H9 (cell line): ENCODE results near the gene ZNF292. TPM values are rescaled to one million over a fixed set of nuclear protein-coding genes. Genes with fewer than 3 reads are reported as not detected.

Source experiments
- DNase-seq: peaks from one replicate; pipeline ENCODE4 v3.0.0-alpha.2; 2017
- H2AFZ ChIP-seq: one replicate; pipeline ENCODE4 v1.6.1; 2013; ENCODE audit warnings: mild to moderate bottlenecking, low read length, control low read depth, moderate library complexity
- H2AK5ac ChIP-seq: 2 replicates; pipeline ENCODE4 v1.6.1; 2013; ENCODE audit warnings: low read length, control low read depth, mixed read lengths; ENCODE audit not compliant: insufficient read length
- H2BK120ac ChIP-seq: one replicate; pipeline ENCODE4 v1.6.1; 2013; ENCODE audit warnings: low read depth, mild to moderate bottlenecking, low read length, control low read depth, inconsistent platforms; ENCODE audit not compliant: poor library complexity, severe bottlenecking
- H2BK12ac ChIP-seq: 2 replicates; pipeline ENCODE4 v1.6.1; 2013; ENCODE audit warnings: low read length, control low read depth, mixed read lengths, low read depth; ENCODE audit not compliant: insufficient read length
- H2BK15ac ChIP-seq: 2 replicates; pipeline ENCODE4 v1.6.1; 2013; ENCODE audit warnings: low read depth, low read length, control low read depth
- H2BK20ac ChIP-seq: one replicate; pipeline ENCODE4 v1.6.1; 2013; ENCODE audit warnings: low read depth, mild to moderate bottlenecking, low read length, control low read depth, inconsistent platforms; ENCODE audit not compliant: poor library complexity, severe bottlenecking
- H2BK5ac ChIP-seq: 2 replicates; pipeline ENCODE4 v1.6.1; 2013; ENCODE audit warnings: low read length, control low read depth, mixed read lengths; ENCODE audit not compliant: insufficient read length
- H3K14ac ChIP-seq: 2 replicates; pipeline ENCODE4 v1.6.1; 2013; ENCODE audit warnings: low read length, control low read depth; ENCODE audit not compliant: insufficient read depth
- H3K18ac ChIP-seq: 2 replicates; pipeline ENCODE4 v1.6.1; 2013; ENCODE audit warnings: low read depth, mild to moderate bottlenecking, mixed read lengths, low read length, control low read depth; ENCODE audit not compliant: insufficient read length
- H3K23ac ChIP-seq: 2 replicates; pipeline ENCODE4 v1.6.1; 2013; ENCODE audit warnings: low read length, control low read depth, mixed read lengths, low read depth; ENCODE audit not compliant: insufficient read length
- H3K23me2 ChIP-seq: 2 replicates; pipeline ENCODE4 v1.6.1; 2013; ENCODE audit warnings: low read depth, mild to moderate bottlenecking, mixed read lengths, low read length, control low read depth; ENCODE audit not compliant: insufficient read length, poor library complexity, severe bottlenecking
- H3K27ac ChIP-seq: 2 replicates; pipeline ENCODE4 v1.5.1; 2013; ENCODE audit warnings: low read length, control low read depth, mixed read lengths, low read depth; ENCODE audit not compliant: insufficient read length
- H3K27me3 ChIP-seq: 2 replicates; pipeline ENCODE4 v1.6.1; 2013; ENCODE audit warnings: low read length, control low read depth, inconsistent platforms; ENCODE audit not compliant: insufficient read depth
- H3K4ac ChIP-seq: 2 replicates; pipeline ENCODE4 v1.6.1; 2013; ENCODE audit warnings: low read depth, mild to moderate bottlenecking, control low read depth, inconsistent platforms, low read length, moderate library complexity
- H3K4me1 ChIP-seq: 2 replicates; pipeline ENCODE4 v1.6.1; 2013; ENCODE audit warnings: low read length, control low read depth, inconsistent platforms; ENCODE audit not compliant: insufficient read depth
- H3K4me2 ChIP-seq: 2 replicates; pipeline ENCODE4 v1.6.1; 2013; ENCODE audit warnings: low read length, control low read depth, mixed read lengths; ENCODE audit not compliant: insufficient read length, insufficient read depth
- H3K56ac ChIP-seq: 2 replicates; pipeline ENCODE4 v1.6.1; 2013; ENCODE audit warnings: low read depth, mild to moderate bottlenecking, mixed read lengths, low read length, control low read depth; ENCODE audit not compliant: insufficient read length
- H3K79me1 ChIP-seq: 2 replicates; pipeline ENCODE4 v1.6.1; 2013; ENCODE audit warnings: low read depth, mild to moderate bottlenecking, moderate library complexity, low read length, control low read depth, inconsistent platforms; ENCODE audit not compliant: insufficient read depth, poor library complexity, severe bottlenecking
- H3K79me2 ChIP-seq: 2 replicates; pipeline ENCODE4 v1.6.1; 2013; ENCODE audit warnings: low read length, control low read depth, inconsistent platforms; ENCODE audit not compliant: insufficient read depth
- H3K9ac ChIP-seq: 2 replicates; pipeline ENCODE4 v1.6.1; 2013; ENCODE audit warnings: low read length, control low read depth, mixed read lengths; ENCODE audit not compliant: insufficient read length; ENCODE audit errors: extremely low read depth
- H3K9me3 ChIP-seq: one replicate; pipeline ENCODE4 v1.6.1; 2013; ENCODE audit warnings: low read depth, low read length, inconsistent platforms; ENCODE audit not compliant: control insufficient read depth
- H3T11ph ChIP-seq: one replicate; pipeline ENCODE4 v1.6.1; 2013; ENCODE audit warnings: mild to moderate bottlenecking, low read length, control low read depth, inconsistent platforms
- H4K20me1 ChIP-seq: one replicate; pipeline ENCODE4 v1.6.1; 2013; ENCODE audit not compliant: control insufficient read depth, insufficient read length, insufficient read depth
- H4K5ac ChIP-seq: 2 replicates; pipeline ENCODE4 v1.6.1; 2013; ENCODE audit warnings: low read depth, mild to moderate bottlenecking, mixed read lengths, low read length, control low read depth; ENCODE audit not compliant: insufficient read length
- H4K8ac ChIP-seq: replicated peaks from 2 replicates; pipeline ENCODE4 v1.6.1; 2013; ENCODE audit warnings: low read length, control low read depth, mixed read lengths, low read depth; ENCODE audit not compliant: insufficient read length
- H4K91ac ChIP-seq: 2 replicates; pipeline ENCODE4 v1.6.1; 2013; ENCODE audit warnings: low read depth, mild to moderate bottlenecking, moderate library complexity, mixed read lengths, low read length, control low read depth; ENCODE audit not compliant: insufficient read length
- H3K27ac Mint-ChIP-seq, 3 experiments: 2 replicates in 2 of 3; 3 replicates in 1 of 3; pipeline ENCODE4 v1.8.0; 2020 to 2021; ENCODE audit warnings: mixed read lengths in 3 of 3, mild to moderate bottlenecking in 1 of 3, moderate library complexity in 1 of 3
- H3K27me3 Mint-ChIP-seq: 2 replicates; pipeline ENCODE4 v1.8.0; 2021; ENCODE audit warnings: low read depth, mild to moderate bottlenecking, moderate library complexity, mixed read lengths
- H3K36me3 Mint-ChIP-seq, 3 experiments: 2 replicates in 2 of 3; 3 replicates in 1 of 3; pipeline ENCODE4 v1.8.0; 2020 to 2021; ENCODE audit warnings: low read depth in 3 of 3, mixed read lengths in 3 of 3; ENCODE audit not compliant: insufficient read depth in 1 of 3
- H3K4me1 Mint-ChIP-seq, 2 experiments: 2 replicates each; pipeline ENCODE4 v1.8.0; 2020; ENCODE audit warnings: mixed read lengths in 2 of 2
- H3K4me3 Mint-ChIP-seq, 2 experiments: 2 replicates in 1 of 2; 3 replicates in 1 of 2; pipeline ENCODE4 v1.8.0; 2020 to 2021; ENCODE audit warnings: mild to moderate bottlenecking in 2 of 2, mixed read lengths in 2 of 2, moderate library complexity in 1 of 2
- H3K9me3 Mint-ChIP-seq, 2 experiments: 2 replicates in 1 of 2; 3 replicates in 1 of 2; pipeline ENCODE4 v1.8.0; 2020; ENCODE audit warnings: mild to moderate bottlenecking in 2 of 2, mixed read lengths in 2 of 2, moderate library complexity in 1 of 2
- WGBS: extraction: QIAGEN DNeasy Blood & Tissue Kit; methylation state at CpG from one replicate; pipeline ENCODE4 v1.1.7; 2013; ENCODE audit warnings: missing lambda C conversion rate, low lambda C conversion rate, mixed read lengths; ENCODE audit not compliant: insufficient read length; ENCODE audit errors: extremely low coverage; 5-methylcytosine and 5-hydroxymethylcytosine counted together
- total RNA-seq: library from RNA; stranded (reverse); gene quantifications from 2 replicates; pipeline ENCODE4 v1.2.1, GENCODE V29; 2021
- TF ChIP-seq, protein P1 (sequence below): fragments of 200-600 bp; sonication (generic); conservative IDR thresholded peaks from 3 replicates; pipeline ENCODE4 v1.8.0; 2021; ENCODE audit warnings: antibody characterized with exemption, mild to moderate bottlenecking

The ZNF292 gene
- total RNA-seq, 1 experiment from 2014 or later: 38.7 TPM

DNA sequence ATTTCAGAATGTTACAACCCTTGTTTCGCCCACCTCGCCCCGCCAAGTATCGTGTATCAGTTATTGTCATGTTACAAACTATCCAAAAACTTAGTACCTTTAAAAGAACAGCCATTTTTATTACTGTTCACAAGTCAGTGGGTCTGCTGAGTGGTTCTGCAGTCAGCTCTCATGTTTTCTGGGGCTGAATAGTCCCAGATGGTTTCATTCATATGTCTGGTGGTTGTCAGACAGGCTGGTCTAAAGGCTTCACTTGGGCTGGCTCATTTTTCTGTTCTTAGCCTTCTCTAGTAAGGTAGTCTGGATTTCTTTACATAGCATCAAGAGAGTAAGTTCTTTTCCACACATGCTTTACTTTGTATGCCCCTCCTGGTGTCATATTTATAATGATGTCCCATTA is 8.6 kb downstream of the ZNF292 start:
- H3K14ac ChIP-seq: no peak overlapping the region
- no peak overlapping the region for H3K18ac ChIP-seq
- no peak overlapping the region for H3K56ac ChIP-seq
- Mint-ChIP-seq H3K36me3 (peaks cover under 1 to 2% (median under 1%) of the 10 kb centered on the region in 3 experiments; a peak in 5 of 7 replicates), H3K27me3 (no peaks in the 10 kb centered on the region), H3K4me1 (peaks cover 67 to 79% of the 10 kb centered on the region in 2 experiments), H3K27ac (peak overlapping the region in 1 of 3 experiments; percentile 83; a peak in 2 of 7 replicates), H3K9me3 (no peaks in the 10 kb centered on the region), H3K4me3 (no peak overlapping the region)
- no peaks in the 10 kb centered on the region for H3K27me3 ChIP-seq
- no peak overlapping the region for H3K27ac ChIP-seq
- TF ChIP-seq, protein P1, sequence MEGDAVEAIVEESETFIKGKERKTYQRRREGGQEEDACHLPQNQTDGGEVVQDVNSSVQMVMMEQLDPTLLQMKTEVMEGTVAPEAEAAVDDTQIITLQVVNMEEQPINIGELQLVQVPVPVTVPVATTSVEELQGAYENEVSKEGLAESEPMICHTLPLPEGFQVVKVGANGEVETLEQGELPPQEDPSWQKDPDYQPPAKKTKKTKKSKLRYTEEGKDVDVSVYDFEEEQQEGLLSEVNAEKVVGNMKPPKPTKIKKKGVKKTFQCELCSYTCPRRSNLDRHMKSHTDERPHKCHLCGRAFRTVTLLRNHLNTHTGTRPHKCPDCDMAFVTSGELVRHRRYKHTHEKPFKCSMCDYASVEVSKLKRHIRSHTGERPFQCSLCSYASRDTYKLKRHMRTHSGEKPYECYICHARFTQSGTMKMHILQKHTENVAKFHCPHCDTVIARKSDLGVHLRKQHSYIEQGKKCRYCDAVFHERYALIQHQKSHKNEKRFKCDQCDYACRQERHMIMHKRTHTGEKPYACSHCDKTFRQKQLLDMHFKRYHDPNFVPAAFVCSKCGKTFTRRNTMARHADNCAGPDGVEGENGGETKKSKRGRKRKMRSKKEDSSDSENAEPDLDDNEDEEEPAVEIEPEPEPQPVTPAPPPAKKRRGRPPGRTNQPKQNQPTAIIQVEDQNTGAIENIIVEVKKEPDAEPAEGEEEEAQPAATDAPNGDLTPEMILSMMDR: no peak
- no peak overlapping the region for H2AFZ ChIP-seq
- no peak overlapping the region for H2AK5ac ChIP-seq
- H3K23me2 ChIP-seq: no peaks in the 10 kb centered on the region
- no peak overlapping the region for H2BK15ac ChIP-seq
- H3K4me1 ChIP-seq: peaks cover 4% of the 10 kb centered on the region; the same call in 1 of the 2 replicates
- H4K5ac ChIP-seq: no peak overlapping the region
- H3K4ac ChIP-seq: no peak overlapping the region
- no peak overlapping the region for H2BK20ac ChIP-seq
- peaks cover 62% of the 10 kb centered on the region; the same call in 1 of the 2 replicates for H3K79me2 ChIP-seq
- no peaks in the 10 kb centered on the region for H3K9me3 ChIP-seq
- no peaks in the 10 kb centered on the region for H4K20me1 ChIP-seq
- H3K4me2 ChIP-seq: no peak overlapping the region
- WGBS: no CpG with 5 or more reads among the region's 4 CpGs
- no peak for DNase-seq
- no peaks in the 10 kb centered on the region for H3K79me1 ChIP-seq
- no peak overlapping the region for H2BK5ac ChIP-seq
- H3K23ac ChIP-seq: no peak overlapping the region
- H2BK120ac ChIP-seq: no peak overlapping the region
- no peak overlapping the region for H3T11ph ChIP-seq
- no peak overlapping the region for H3K9ac ChIP-seq
- no peak overlapping the region for H4K8ac ChIP-seq
- no peak overlapping the region for H4K91ac ChIP-seq
- no peak overlapping the region for H2BK12ac ChIP-seq
